H1 (cell line): ENCODE measurements around the gene USP54. TPM values are rescaled to one million over a fixed set of nuclear protein-coding genes. Genes with fewer than 3 reads are reported as not detected.
A peak's percentile ranks its signal among the peaks of the same experiment; 100 is the strongest.

Experiments used
- CTCF ChIA-PET: fragments of 300-600 bp; sonication (Branson Sonifier 250); formaldehyde crosslinking; loops from one replicate; lab custom pipeline; 2021; ENCODE audit not compliant: partially characterized antibody; lab: Charles Lee
- POLR2A ChIA-PET: fragments of 300-600 bp; sonication (Branson Sonifier 250); formaldehyde crosslinking; loops from one replicate; lab custom pipeline; 2021; ENCODE audit warnings: inconsistent platforms; ENCODE audit not compliant: partially characterized antibody; lab: Charles Lee
- DNase-seq, 2 experiments: peaks; one replicate each; pipeline versions ENCODE4 v3.0.0 to v3.0.0-alpha.2; 2010 to 2022; ENCODE audit warnings: low spot score in 2 of 2, low read depth in 1 of 2, mixed read lengths in 1 of 2
- FAIRE-seq: peaks from 2 replicates; lab custom pipeline; 2011; peaks lifted over from hg19 to GRCh38; lab: Jason Lieb, UNC
- H2AFZ ChIP-seq: 2 replicates; pipeline ENCODE4 v1.8.1; 2012; ENCODE audit warnings: low read length, inconsistent platforms
- H2AK5ac ChIP-seq: 2 replicates; pipeline ENCODE4 v1.6.1; 2013; ENCODE audit warnings: low read depth, low read length
- H2BK120ac ChIP-seq: replicated peaks from 2 replicates; pipeline ENCODE3; 2013; ENCODE audit warnings: low read depth, low read length, inconsistent platforms
- H2BK12ac ChIP-seq: 2 replicates; pipeline ENCODE4 v1.6.1; 2013; ENCODE audit warnings: low read depth, low read length
- H2BK15ac ChIP-seq: 2 replicates; pipeline ENCODE4 v1.6.1; 2013; ENCODE audit warnings: low read length
- H2BK20ac ChIP-seq: 2 replicates; pipeline ENCODE4 v1.6.1; 2013; ENCODE audit warnings: low read length
- H2BK5ac ChIP-seq: 2 replicates; pipeline ENCODE4 v1.6.1; 2013; ENCODE audit warnings: low read depth, low read length
- H3K14ac ChIP-seq: 2 replicates; pipeline ENCODE4 v1.6.1; 2013; ENCODE audit warnings: inconsistent platforms; ENCODE audit not compliant: insufficient read length
- H3K18ac ChIP-seq: 2 replicates; pipeline ENCODE4 v1.6.1; 2013; ENCODE audit warnings: low read length; ENCODE audit errors: extremely low read depth
- H3K23ac ChIP-seq: 2 replicates; pipeline ENCODE4 v1.6.1; 2013; ENCODE audit warnings: inconsistent platforms; ENCODE audit not compliant: insufficient read length
- H3K23me2 ChIP-seq: 2 replicates; pipeline ENCODE4 v1.6.1; 2013; ENCODE audit warnings: low read depth, low read length
- H3K27ac ChIP-seq: 2 replicates; pipeline ENCODE4 v1.6.1; 2011; ENCODE audit warnings: low read depth, low read length, inconsistent platforms
- H3K27me3 ChIP-seq, 4 experiments: replicated peaks in 1 of 4; 1 replicate in 1 of 4; 2 replicates in 3 of 4; pipeline versions ENCODE4 v1.6.1 to v1.8.1; 2011 to 2013; ENCODE audit warnings: low read length in 3 of 4, mild to moderate bottlenecking in 3 of 4, inconsistent platforms in 2 of 4, mixed read lengths in 2 of 4, moderate library complexity in 1 of 4; ENCODE audit not compliant: control insufficient read depth in 3 of 4, insufficient read depth in 3 of 4; ENCODE audit errors: extremely low read depth in 1 of 4
- H3K36me3 ChIP-seq, 4 experiments: 2 replicates each; pipeline versions ENCODE4 v1.6.1 to v1.8.1; 2011 to 2013; ENCODE audit warnings: mild to moderate bottlenecking in 4 of 4, low read length in 3 of 4, moderate library complexity in 2 of 4, control low read depth in 1 of 4, inconsistent platforms in 1 of 4; ENCODE audit not compliant: insufficient read depth in 4 of 4, control insufficient read depth in 2 of 4
- H3K4ac ChIP-seq: replicated peaks from 2 replicates; pipeline ENCODE3; 2013; ENCODE audit warnings: low read length, low read depth, mixed read lengths, inconsistent platforms; ENCODE audit not compliant: insufficient read length
- H3K4me1 ChIP-seq, 4 experiments: replicated peaks in 1 of 4; 1 replicate in 1 of 4; 2 replicates in 3 of 4; pipeline versions ENCODE4 v1.6.1 to v1.8.1; 2011 to 2013; ENCODE audit warnings: low read length in 3 of 4, inconsistent platforms in 2 of 4, mixed read lengths in 1 of 4; ENCODE audit not compliant: insufficient read depth in 4 of 4, control insufficient read depth in 3 of 4
- H3K4me2 ChIP-seq, 2 experiments: 2 replicates each; pipeline versions ENCODE4 v1.6.1 to v1.8.1; 2011 to 2013; ENCODE audit warnings: low read depth in 2 of 2, low read length in 2 of 2, control low read depth in 1 of 2, inconsistent platforms in 1 of 2, mild to moderate bottlenecking in 1 of 2; ENCODE audit not compliant: insufficient read depth in 1 of 2
- H3K4me3 ChIP-seq, 4 experiments: fragments of 200-600, 300-600 bp in 1 of 4; sonication (generic), shearing (Covaris generic), sonication (Bioruptor Twin) in 1 of 4; 2 replicates each; pipeline versions ENCODE4 v1.5.1 to v1.8.1; 2011 to 2016; ENCODE audit warnings: low read length in 4 of 4, low read depth in 3 of 4, control low read depth in 2 of 4, inconsistent platforms in 2 of 4, mild to moderate bottlenecking in 2 of 4, mixed read lengths in 1 of 4, moderate library complexity in 1 of 4; ENCODE audit not compliant: insufficient read depth in 2 of 4; ENCODE audit errors: extremely low read depth in 1 of 4
- H3K56ac ChIP-seq: replicated peaks from 2 replicates; pipeline ENCODE3; 2013; ENCODE audit warnings: low read depth, mild to moderate bottlenecking, mixed read lengths, low read length, inconsistent platforms; ENCODE audit not compliant: insufficient read length
- H3K79me1 ChIP-seq: 2 replicates; pipeline ENCODE4 v1.6.1; 2013; ENCODE audit warnings: low read depth, low read length, control low read depth
- H3K79me2 ChIP-seq, 2 experiments: 2 replicates each; pipeline versions ENCODE4 v1.6.1 to v1.8.1; 2012 to 2013; ENCODE audit warnings: low read length in 2 of 2, mild to moderate bottlenecking in 2 of 2, inconsistent platforms in 1 of 2; ENCODE audit not compliant: insufficient read depth in 2 of 2, control insufficient read depth in 1 of 2
- H3K9ac ChIP-seq, 4 experiments: replicated peaks in 1 of 4; 1 replicate in 1 of 4; 2 replicates in 3 of 4; pipeline versions ENCODE4 v1.6.1 to v1.8.1; 2011 to 2013; ENCODE audit warnings: low read depth in 3 of 4, low read length in 3 of 4, control low read depth in 2 of 4, mild to moderate bottlenecking in 2 of 4, moderate library complexity in 2 of 4, inconsistent platforms in 1 of 4; ENCODE audit errors: extremely low read depth in 1 of 4
- H3K9me3 ChIP-seq, 2 experiments: 2 replicates each; pipeline versions ENCODE4 v1.6.1 to v1.8.1; 2012 to 2013; ENCODE audit warnings: mild to moderate bottlenecking in 2 of 2, moderate library complexity in 2 of 2, control low read depth in 1 of 2, inconsistent platforms in 1 of 2, low read depth in 1 of 2, low read length in 1 of 2, mixed read lengths in 1 of 2; ENCODE audit not compliant: insufficient read depth in 2 of 2
- H4K20me1 ChIP-seq, 2 experiments: replicated peaks in 1 of 2; 2 replicates each; pipeline versions ENCODE3 to v1.8.1; 2011 to 2013; ENCODE audit warnings: inconsistent platforms in 2 of 2, low read length in 2 of 2, mild to moderate bottlenecking in 1 of 2; ENCODE audit not compliant: insufficient read depth in 2 of 2, control insufficient read depth in 1 of 2
- H4K5ac ChIP-seq: 2 replicates; pipeline ENCODE4 v1.6.1; 2013; ENCODE audit warnings: low read length, low read depth, mixed read lengths, inconsistent platforms; ENCODE audit not compliant: insufficient read length
- H4K8ac ChIP-seq: 2 replicates; pipeline ENCODE4 v1.8.0; 2013; ENCODE audit warnings: mild to moderate bottlenecking, moderate library complexity, low read length, inconsistent platforms; ENCODE audit not compliant: insufficient read depth; ENCODE audit errors: extremely low read depth
- H4K91ac ChIP-seq: replicated peaks from 2 replicates; pipeline ENCODE3; 2013; ENCODE audit warnings: low read length, mixed read lengths, inconsistent platforms; ENCODE audit not compliant: insufficient read length
- GABPA ChIP-seq: IDR thresholded peaks from 2 replicates; pipeline ENCODE4 v1.6.1; 2011; ENCODE audit warnings: mild to moderate bottlenecking, low read length, moderate library complexity, borderline replicate concordance; ENCODE audit not compliant: insufficient read depth
- JUN ChIP-seq: IDR thresholded peaks from 2 replicates; pipeline ENCODE4 v1.6.1; 2011; ENCODE audit warnings: low read depth, mild to moderate bottlenecking, improper control_type of control experiment, low read length
- JUND ChIP-seq: IDR thresholded peaks from 2 replicates; pipeline ENCODE4 v1.6.1; 2011; ENCODE audit warnings: mild to moderate bottlenecking, improper control_type of control experiment, low read length
- POU5F1 ChIP-seq: IDR thresholded peaks from 2 replicates; pipeline ENCODE4 v1.6.1; 2011; ENCODE audit warnings: low read depth, mild to moderate bottlenecking, low read length, moderate library complexity
- SIN3A ChIP-seq, 2 experiments: IDR thresholded peaks in 1 of 2; conservative IDR thresholded peaks in 1 of 2; 2 replicates each; pipeline ENCODE4 v1.6.1; 2011 to 2012; ENCODE audit warnings: low read length in 2 of 2, improper control_type of control experiment in 1 of 2, low read depth in 1 of 2, mild to moderate bottlenecking in 1 of 2
- SIRT6 ChIP-seq: IDR thresholded peaks from one replicate; pipeline ENCODE4 v1.7.1; 2012; ENCODE audit warnings: low read length, inconsistent platforms
- SP4 ChIP-seq: IDR thresholded peaks from 2 replicates; pipeline ENCODE4 v1.6.1; 2012; ENCODE audit warnings: low read length, inconsistent platforms
- TBP ChIP-seq: IDR thresholded peaks from 2 replicates; pipeline ENCODE4 v1.6.1; 2011; ENCODE audit warnings: low read depth, low read length, improper control_type of control experiment
- WGBS, 2 experiments: shearing (Covaris generic) in 1 of 2; methylation state at CpG; one replicate each; pipeline versions ENCODE4 v1.1.6 to v1.1.7; 2013 to 2015; ENCODE audit warnings: low lambda C conversion rate in 2 of 2, mixed read lengths in 2 of 2, inconsistent platforms in 1 of 2, low coverage in 1 of 2, missing lambda C conversion rate in 1 of 2; ENCODE audit not compliant: insufficient replicate concordance in 2 of 2, insufficient coverage in 1 of 2, insufficient read length in 1 of 2; ENCODE audit errors: extremely low coverage in 1 of 2, missing lambda C conversion rate in 1 of 2; 5-methylcytosine and 5-hydroxymethylcytosine counted together
- polyA plus RNA-seq, 7 experiments: library from polyadenylated mRNA; depleted of rRNA in 3 of 7; stranded (reverse) in 5 of 7; unstranded in 2 of 7; fragments of >200 nt in 5 of 7; fragments of 200-250 nt in 2 of 7; gene quantifications; 1 replicate in 5 of 7; 2 replicates in 1 of 7; 4 replicates in 1 of 7; pipeline versions ENCODE4 v1.2.1 to v1.2.3, GENCODE V29; 2011 to 2013; ENCODE audit warnings: missing spikeins in 2 of 7, mixed read lengths in 2 of 7
- total RNA-seq: library from RNA; stranded (reverse); fragmentation: NEBNext Ultra II Directional; extraction: Animal tissue kit (Norgen Biotek cat#: 25700); gene quantifications from 2 replicates; pipeline ENCODE4 v1.2.1, GENCODE V29; 2021
- TF ChIP-seq, protein P1 (sequence below): IDR thresholded peaks from 2 replicates; pipeline ENCODE4 v1.6.1; 2012; ENCODE audit warnings: inconsistent platforms
- TF ChIP-seq, protein P2 (sequence below): IDR thresholded peaks from 2 replicates; pipeline ENCODE4 v1.6.1; 2012; ENCODE audit warnings: inconsistent platforms

Gene USP54
- total and polyA plus RNA-seq, 2 of the 8 experiments (the other 6 are each of a cell fraction or from before 2014, with no cell fraction given), result 46.2 to 65.6 TPM

DNA sequence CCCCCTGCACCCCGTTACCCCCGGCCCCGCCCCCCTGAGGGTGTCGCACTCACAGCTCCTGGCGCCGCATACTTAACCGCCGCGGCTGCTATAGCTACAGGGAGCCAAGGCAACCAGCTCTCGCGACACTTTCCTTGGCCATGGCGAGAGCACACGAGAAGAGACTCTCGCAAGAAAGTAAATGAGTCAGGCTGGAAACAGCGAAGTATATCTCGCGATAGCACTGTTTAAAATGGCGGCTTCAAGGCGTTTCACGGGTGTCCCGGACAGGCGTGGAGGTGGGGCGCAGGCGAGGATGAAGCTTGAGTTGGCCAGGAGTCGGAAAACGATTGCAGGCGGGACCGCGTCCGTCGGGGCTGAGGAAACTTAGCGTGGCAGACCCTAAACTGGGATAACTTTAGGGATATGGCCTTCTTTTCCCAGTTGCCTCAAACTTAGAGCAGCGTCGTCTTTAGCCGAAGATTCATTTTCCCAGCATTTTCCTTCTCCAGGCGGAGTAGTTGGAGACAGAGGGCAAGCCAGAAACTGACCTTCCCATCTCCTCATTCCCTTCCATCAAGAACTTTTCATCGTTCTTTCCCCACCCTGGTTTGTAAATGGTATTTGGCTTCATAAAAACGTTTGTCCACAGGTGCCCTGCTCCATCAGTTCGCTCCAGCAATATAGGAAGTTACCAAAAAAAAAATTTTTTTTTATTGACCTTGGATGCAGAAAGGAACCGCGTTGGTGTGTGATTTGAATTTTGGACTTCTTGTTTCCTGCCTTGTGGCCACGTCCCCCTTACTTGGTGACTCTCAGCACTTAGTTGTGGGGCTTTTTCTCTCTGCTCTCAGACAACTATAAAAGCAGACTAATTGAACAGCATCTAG, 35.0 kb upstream of the USP54 start:
- peak overlapping the region; percentile 96 for H2BK5ac ChIP-seq
- no peak overlapping the region for H2BK120ac ChIP-seq
- H3K79me2 ChIP-seq, result peaks cover 0 to 30% of the 10 kb centered on the region in 2 experiments; a peak in 3 of 4 replicates
- DNase-seq (peak; percentile 86 to 91), FAIRE-seq (peak; percentile 81)
- H4K20me1 ChIP-seq, result no peaks in the 10 kb centered on the region
- peak overlapping the region; percentile 95 for H3K27ac ChIP-seq
- POLR2A ChIA-PET, result interaction anchor here (0.9 to 2.2 kb wide), 16 partner anchors 10 to 379 kb away, joined by 3 to 26 read pairs (median 5); partner anchors contain the start of genes DNAJC9 and USP54
- H4K91ac ChIP-seq, result peak overlapping the region; percentile 58
- no peak overlapping the region for H2BK20ac ChIP-seq
- peak overlapping the region; percentile 96; the same call in 1 of the 2 replicates for H2BK12ac ChIP-seq
- H3K27me3 ChIP-seq, result no peaks in the 10 kb centered on the region
- peak overlapping the region; percentile 34; the same call in 1 of the 2 replicates for H2AFZ ChIP-seq
- CTCF ChIA-PET, result interaction anchor here (1.5 to 6.8 kb wide), 4 partner anchors 17 to 97 kb away, joined by 3 to 29 read pairs (median 16); partner anchors contain the start of gene USP54
- H3K23me2 ChIP-seq, result peaks cover 5% of the 10 kb centered on the region; the same call in 1 of the 2 replicates
- WGBS, 2 experiments, result 6% methylated on average over 40 of the region's 42 CpGs; no CpG with 5 or more reads in 1 of the 2 experiments
- no peak overlapping the region for H3K23ac ChIP-seq
- H2AK5ac ChIP-seq, result 0 out of 2 replicates have a peak overlapping the region, but pooled peaks have one; percentile 65
- peak overlapping the region; percentile 87 to 92 for H3K4me2 ChIP-seq
- peaks cover 5% of the 10 kb centered on the region; the same call in 1 of the 2 replicates for H3K79me1 ChIP-seq
- H3K14ac ChIP-seq, result no peak overlapping the region
- no peaks in the 10 kb centered on the region for H3K9me3 ChIP-seq
- H3K4ac ChIP-seq, result no peak overlapping the region
- peak overlapping the region; percentile 1 for H3K56ac ChIP-seq
- no peaks in the 10 kb centered on the region; a peak in 1 of 7 replicates for H3K4me1 ChIP-seq
- no peaks in the 10 kb centered on the region for H3K36me3 ChIP-seq
- peak overlapping the region; percentile 81 for H3K18ac ChIP-seq
- peak overlapping the region; percentile 64 for H4K5ac ChIP-seq
- peak overlapping the region; percentile 93 to 100 (median 98) for H3K9ac ChIP-seq
- peak overlapping the region; percentile 83 to 99 (median 98) for H3K4me3 ChIP-seq
- H2BK15ac ChIP-seq, result no peak overlapping the region; the same call in 1 of the 2 replicates
- peak overlapping the region; percentile 99 for H4K8ac ChIP-seq
- TF ChIP-seq JUN (no peak), GABPA (no peak), SIN3A (conservative IDR thresholded peaks at IDR 0.05 in 1 of 2, IDR thresholded peaks at IDR 0.05 in 1 of 2; ENCODE audit: low read depth in 1 of 2, low read length in 2 of 2) (peak in 1 of 2 experiments; percentile 84; a peak in 2 of 4 replicates), SIRT6 (no peak), TBP (peak; percentile 77; the same call in 1 of the 2 replicates), SP4 (no peak), JUND (no peak), POU5F1 (no peak)
- TF ChIP-seq, protein P1, sequence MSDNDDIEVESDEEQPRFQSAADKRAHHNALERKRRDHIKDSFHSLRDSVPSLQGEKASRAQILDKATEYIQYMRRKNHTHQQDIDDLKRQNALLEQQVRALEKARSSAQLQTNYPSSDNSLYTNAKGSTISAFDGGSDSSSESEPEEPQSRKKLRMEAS, result no peak; the same call in 1 of the 2 replicates
- TF ChIP-seq, protein P2, sequence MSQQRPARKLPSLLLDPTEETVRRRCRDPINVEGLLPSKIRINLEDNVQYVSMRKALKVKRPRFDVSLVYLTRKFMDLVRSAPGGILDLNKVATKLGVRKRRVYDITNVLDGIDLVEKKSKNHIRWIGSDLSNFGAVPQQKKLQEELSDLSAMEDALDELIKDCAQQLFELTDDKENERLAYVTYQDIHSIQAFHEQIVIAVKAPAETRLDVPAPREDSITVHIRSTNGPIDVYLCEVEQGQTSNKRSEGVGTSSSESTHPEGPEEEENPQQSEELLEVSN, result 0 out of 2 replicates have a peak, but pooled peaks have one; percentile 41
